Heart left ventricle (tissue), 13 donors: ENCODE measurements around the gene EFR3B.

Experiments
- POLR2A ChIP-seq, 2 donors: fragments of 450-650 bp; IDR thresholded peaks; one replicate each; pipeline ENCODE4 v1.6.1; 2017; ENCODE audit warnings: antibody characterized with exemption in 2 of 2, mild to moderate bottlenecking in 2 of 2, moderate library complexity in 2 of 2
- TF ChIP-seq, protein P1 (sequence below), 12 donors: fragments of 200-600 bp; sonication (generic) in 4 of 12; IDR thresholded peaks; one replicate each; pipeline versions ENCODE4 v1.5.0 to v1.8.0; 2018 to 2022; ENCODE audit warnings: antibody characterized with exemption in 12 of 12, mild to moderate bottlenecking in 5 of 12
- donor health status: ischemic (EF 13 %, LVEDD 7.1; RV severe dilation, severe dysfunction).
- donor health status: DM: no; HTN: yes; CAD: no.
- donor health status: DM: no; HTN: no; CAD: no.
- donor health status: ischemic (EF 25% LVEDD 6.9; RV normal size, moderate dysfunction).
- donor health status: ischemic (EF 25% LVEDD 5.7; RV mildly dilated, moderate dysfunction).
- donor health status: ischemic (EF 35%, LVEDD 5.7; RV mildly dilated, moderate dysfunction).
- donor health status: nonischemic (EF 11% LVEDD 7.7; RV severe dilation, severe dysfunction).
- donor health status: DM: yes; HTN: yes; CAD: no.
- donor health status: PGD.
- donor health status: ischemic (EF 29% LVEDD 5.4; RV normal size, mild dysfunction).
- donor health status: nonischemic (EF 23%, LVEDD 6.1; RV moderate dilation, normal function).

DNA sequence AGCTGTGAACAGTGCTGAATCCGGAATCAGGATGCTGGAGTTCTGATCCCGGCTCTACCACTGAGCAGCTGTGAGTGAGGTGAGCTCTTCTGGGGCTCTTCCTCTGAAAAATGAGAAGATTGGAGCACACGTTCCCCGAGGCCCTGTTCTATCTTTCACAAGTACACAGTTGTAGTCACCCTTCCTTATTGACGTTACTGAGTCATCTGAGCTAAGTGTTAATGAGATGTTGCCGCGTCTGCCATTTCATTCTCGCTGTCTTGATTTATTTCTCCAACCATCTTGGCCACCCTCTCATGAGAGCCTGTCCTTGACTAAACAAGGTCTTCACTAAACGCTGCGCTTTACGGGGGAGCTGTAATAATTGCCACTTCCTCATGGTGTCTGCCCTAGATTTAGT is 31.9 kb upstream of the EFR3B start:
- TF ChIP-seq, protein P1, sequence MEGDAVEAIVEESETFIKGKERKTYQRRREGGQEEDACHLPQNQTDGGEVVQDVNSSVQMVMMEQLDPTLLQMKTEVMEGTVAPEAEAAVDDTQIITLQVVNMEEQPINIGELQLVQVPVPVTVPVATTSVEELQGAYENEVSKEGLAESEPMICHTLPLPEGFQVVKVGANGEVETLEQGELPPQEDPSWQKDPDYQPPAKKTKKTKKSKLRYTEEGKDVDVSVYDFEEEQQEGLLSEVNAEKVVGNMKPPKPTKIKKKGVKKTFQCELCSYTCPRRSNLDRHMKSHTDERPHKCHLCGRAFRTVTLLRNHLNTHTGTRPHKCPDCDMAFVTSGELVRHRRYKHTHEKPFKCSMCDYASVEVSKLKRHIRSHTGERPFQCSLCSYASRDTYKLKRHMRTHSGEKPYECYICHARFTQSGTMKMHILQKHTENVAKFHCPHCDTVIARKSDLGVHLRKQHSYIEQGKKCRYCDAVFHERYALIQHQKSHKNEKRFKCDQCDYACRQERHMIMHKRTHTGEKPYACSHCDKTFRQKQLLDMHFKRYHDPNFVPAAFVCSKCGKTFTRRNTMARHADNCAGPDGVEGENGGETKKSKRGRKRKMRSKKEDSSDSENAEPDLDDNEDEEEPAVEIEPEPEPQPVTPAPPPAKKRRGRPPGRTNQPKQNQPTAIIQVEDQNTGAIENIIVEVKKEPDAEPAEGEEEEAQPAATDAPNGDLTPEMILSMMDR (IDR thresholded peaks at IDR 0.05), result no peak
- TF ChIP-seq POLR2A (IDR thresholded peaks at IDR 0.05), result no peak
